AG04449 (cell line): ENCODE measurements around the gene BAIAP2.

Source experiments
- CTCF ChIA-PET: fragments of 350-600 bp; formaldehyde crosslinking; extraction: SDS; loops from one replicate; lab custom pipeline; 2021; ENCODE audit warnings: antibody characterized with exemption; lab: Yijun Ruan, JAX
- POLR2A ChIA-PET: fragments of 400-600, 350-600 bp; formaldehyde crosslinking; extraction: SDS; loops from one replicate; lab custom pipeline; 2020; ENCODE audit warnings: antibody characterized with exemption, inconsistent platforms; lab: Yijun Ruan, JAX
- DNase-seq: peaks from one replicate; pipeline ENCODE4 v3.0.0-alpha.2; 2010; ENCODE audit warnings: low read depth, low spot score
- H3K4me3 ChIP-seq: 2 replicates; pipeline ENCODE4 v1.5.1; 2011; ENCODE audit warnings: low read depth, mild to moderate bottlenecking, control low read depth, low read length
- TF ChIP-seq, protein P1 (sequence below): IDR thresholded peaks from one replicate; pipeline ENCODE4 v1.5.1; 2011; ENCODE audit warnings: mild to moderate bottlenecking, moderate library complexity, low read length, control low read depth, inconsistent platforms; ENCODE audit not compliant: insufficient read depth; ENCODE audit errors: missing control alignments

BAIAP2 gene

DNA sequence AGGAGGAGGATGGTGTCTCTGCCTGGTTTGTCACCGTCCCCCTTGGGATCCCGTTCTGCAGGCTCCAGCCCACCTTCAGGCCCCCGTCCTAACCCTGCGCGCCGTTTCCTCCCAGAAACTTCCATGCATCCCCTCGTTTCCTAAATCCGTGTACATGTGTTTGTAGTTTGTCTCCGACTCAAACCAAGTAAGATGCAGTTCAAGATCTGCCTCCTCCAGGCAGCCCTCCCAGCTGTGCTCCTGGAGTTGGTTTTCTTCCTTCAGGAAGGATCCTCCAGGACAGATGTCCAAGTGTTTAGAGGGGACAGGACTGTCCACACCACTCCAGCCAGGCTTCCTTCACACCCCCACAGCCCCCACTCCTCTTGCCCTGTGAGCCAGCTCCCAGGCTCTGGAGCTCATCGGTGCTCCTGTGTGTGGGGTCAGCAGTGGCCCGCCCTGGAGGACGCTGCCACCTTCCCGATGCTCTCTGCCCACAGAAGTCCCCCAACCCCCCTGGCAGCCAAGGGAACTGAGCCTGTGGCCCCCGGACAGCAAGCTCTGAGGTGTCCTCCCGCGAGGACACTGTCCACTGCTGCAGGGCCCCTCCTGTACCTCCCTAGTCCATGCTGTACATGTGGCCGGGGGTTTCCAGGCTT lies 11.3 kb downstream of the BAIAP2 start:
- POLR2A ChIA-PET, result no interaction called here
- DNase-seq, result no peak
- TF ChIP-seq, protein P1, sequence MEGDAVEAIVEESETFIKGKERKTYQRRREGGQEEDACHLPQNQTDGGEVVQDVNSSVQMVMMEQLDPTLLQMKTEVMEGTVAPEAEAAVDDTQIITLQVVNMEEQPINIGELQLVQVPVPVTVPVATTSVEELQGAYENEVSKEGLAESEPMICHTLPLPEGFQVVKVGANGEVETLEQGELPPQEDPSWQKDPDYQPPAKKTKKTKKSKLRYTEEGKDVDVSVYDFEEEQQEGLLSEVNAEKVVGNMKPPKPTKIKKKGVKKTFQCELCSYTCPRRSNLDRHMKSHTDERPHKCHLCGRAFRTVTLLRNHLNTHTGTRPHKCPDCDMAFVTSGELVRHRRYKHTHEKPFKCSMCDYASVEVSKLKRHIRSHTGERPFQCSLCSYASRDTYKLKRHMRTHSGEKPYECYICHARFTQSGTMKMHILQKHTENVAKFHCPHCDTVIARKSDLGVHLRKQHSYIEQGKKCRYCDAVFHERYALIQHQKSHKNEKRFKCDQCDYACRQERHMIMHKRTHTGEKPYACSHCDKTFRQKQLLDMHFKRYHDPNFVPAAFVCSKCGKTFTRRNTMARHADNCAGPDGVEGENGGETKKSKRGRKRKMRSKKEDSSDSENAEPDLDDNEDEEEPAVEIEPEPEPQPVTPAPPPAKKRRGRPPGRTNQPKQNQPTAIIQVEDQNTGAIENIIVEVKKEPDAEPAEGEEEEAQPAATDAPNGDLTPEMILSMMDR, result no peak
- CTCF ChIA-PET, result interaction anchor here (0.9 to 2.9 kb wide), 3 partner anchors 22 to 58 kb away, joined by 3 to 12 read pairs (median 4); no protein-coding TSS in a partner anchor
- H3K4me3 ChIP-seq, result no peak overlapping the region

DNA sequence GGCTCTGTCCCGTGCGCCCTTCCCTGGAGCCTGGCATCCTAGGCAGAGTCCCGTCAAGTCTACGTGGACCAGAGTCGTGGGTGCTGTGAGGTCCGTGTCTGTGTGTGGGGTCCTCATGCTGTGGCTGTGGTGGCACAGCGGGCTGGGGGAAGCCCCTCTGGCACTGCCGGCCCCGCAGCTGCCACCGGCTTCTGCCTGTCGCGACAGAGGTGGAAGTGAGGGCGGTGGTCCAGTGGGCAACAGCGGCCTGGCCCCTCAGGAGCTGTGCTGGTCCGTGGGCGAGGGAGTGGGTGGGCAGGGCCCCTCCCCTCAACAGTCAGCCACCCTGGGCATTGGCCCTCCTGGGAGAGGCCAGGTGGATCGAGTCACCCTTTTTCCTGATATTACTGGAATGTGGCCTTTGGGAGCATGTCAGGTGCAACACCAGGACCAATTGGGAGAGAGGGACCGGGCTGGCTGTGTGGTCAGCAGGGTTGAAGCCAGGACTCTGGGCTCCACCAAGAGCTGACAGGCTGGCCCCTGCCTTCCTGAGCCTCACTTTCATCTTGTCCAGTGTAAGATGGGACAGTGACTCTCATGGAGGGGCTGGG lies 11.9 kb downstream of the BAIAP2 start:
- TF ChIP-seq, protein P1, result no peak
- no peak overlapping the region for H3K4me3 ChIP-seq
- POLR2A ChIA-PET, result no interaction called here
- DNase-seq, result no peak
- CTCF ChIA-PET, result interaction anchor here (0.6 to 2.9 kb wide), 3 partner anchors 21 to 55 kb away, joined by 3 to 12 read pairs (median 4); no protein-coding TSS in a partner anchor

DNA sequence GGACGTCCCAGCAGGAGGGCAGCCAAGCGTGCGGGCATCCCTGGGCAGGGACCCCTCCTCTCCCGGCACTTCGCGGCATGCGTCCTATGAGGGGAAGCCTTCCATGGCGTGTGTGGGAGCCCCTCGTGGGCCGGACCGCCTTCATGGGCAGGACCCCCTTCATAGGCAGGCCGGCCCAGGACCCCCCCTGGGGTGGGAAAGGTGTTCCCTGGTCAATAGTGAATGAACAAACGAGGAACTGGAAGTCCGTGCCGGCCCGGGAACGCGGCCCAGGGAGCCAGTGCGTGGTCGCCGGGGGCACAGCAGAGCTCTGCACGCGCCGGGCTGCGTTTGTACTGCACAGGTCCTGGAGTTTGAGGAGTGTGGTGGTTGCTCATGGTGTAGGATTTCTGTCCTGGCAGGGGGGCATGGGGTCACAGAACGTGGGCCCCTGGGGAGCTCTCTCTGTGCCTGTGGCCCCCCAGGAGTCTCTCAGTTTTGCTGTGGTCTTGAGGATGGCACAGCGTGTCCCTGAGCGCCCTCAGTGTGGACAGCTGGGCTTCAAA lies 13.9 kb downstream of the BAIAP2 start:
- H3K4me3 ChIP-seq, result no peak overlapping the region
- ChIA-PET CTCF (interaction anchor here (1.3 to 1.6 kb wide), 2 partner anchors 8 to 53 kb away, joined by 5 to 7 read pairs; no protein-coding TSS in a partner anchor), POLR2A (no interaction called here)
- DNase-seq, result no peak
- TF ChIP-seq, protein P1, result no peak

DNA sequence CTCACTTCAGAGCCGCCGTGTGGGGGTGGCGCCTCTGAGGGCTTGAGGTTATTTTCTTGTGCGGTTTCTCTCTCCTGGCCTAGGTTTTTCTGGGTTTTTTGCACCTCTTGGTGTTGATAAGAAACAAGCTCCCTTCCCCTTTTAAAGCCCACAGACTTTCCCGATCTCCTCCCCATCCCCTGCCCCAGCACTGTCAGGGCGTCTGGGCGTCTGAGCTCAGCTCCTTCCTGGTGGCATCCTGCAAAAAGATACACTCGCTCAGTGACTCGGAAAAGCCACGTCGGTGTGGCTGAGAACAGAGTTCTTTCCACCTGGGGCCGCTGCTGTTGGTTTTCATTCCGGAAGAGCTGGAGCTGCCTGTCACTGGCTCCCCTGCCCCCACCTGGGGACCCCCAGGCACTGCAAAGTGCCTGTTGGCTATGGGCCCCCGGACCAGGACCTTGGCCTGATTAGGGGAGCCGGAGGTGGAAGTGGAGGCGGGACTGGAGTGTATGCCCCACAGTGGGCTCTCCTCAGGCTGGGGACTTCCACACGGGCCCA lies 14.5 kb downstream of the BAIAP2 start:
- ChIA-PET POLR2A (no interaction called here), CTCF (interaction anchor here (1.3 to 1.6 kb wide), 2 partner anchors 9 to 53 kb away, joined by 5 to 7 read pairs; no protein-coding TSS in a partner anchor)
- no peak for DNase-seq
- H3K4me3 ChIP-seq, result no peak overlapping the region
- TF ChIP-seq, protein P1, result no peak

DNA sequence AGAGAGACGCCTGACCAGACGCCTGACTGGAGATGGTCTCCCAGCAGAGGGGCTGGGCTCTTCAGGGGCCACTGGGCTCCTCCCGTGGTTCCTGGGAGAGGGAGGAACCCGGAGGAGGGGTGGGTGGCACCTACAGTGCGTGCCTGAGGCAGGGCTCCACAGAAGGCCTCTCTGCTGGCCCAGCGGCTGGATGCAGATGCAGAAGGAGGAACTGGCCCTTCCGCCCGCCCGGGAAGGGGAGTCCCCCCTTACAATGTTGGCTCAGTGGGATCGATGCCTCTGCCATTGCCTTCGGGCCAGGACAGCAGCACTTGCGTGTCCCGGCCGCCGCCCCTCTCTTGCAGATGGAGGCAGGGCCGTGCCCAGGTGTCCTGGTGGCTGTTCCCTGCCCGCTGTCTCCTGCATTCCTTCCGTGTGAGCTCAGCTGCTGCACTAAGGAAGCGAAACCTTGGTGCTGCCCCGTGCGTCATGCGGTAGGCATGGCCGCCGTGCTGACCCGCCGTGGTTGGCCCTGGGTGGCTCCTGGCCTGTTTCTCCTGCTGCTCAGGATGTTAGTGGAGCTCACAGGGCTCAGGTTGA lies 15.1 kb downstream of the BAIAP2 start:
- CTCF ChIA-PET, result interaction anchor here (1.0 to 1.6 kb wide), 3 partner anchors 9 to 52 kb away, joined by 3 to 7 read pairs (median 5); no protein-coding TSS in a partner anchor
- H3K4me3 ChIP-seq, result no peak overlapping the region
- TF ChIP-seq, protein P1, result no peak
- DNase-seq, result no peak
- POLR2A ChIA-PET, result no interaction called here
